ENCODE measurements around the gene SYK. TPM values are rescaled to one million over a fixed set of nuclear protein-coding genes. Genes with fewer than 3 reads are reported as not detected.
A peak's percentile ranks its signal among the peaks of the same experiment; 100 is the strongest.

The SYK gene
- total and polyA plus RNA-seq, 2 of the 13 experiments (the other 11 are each of a cell fraction or from before 2014, with no cell fraction given), result not detected

DNA sequence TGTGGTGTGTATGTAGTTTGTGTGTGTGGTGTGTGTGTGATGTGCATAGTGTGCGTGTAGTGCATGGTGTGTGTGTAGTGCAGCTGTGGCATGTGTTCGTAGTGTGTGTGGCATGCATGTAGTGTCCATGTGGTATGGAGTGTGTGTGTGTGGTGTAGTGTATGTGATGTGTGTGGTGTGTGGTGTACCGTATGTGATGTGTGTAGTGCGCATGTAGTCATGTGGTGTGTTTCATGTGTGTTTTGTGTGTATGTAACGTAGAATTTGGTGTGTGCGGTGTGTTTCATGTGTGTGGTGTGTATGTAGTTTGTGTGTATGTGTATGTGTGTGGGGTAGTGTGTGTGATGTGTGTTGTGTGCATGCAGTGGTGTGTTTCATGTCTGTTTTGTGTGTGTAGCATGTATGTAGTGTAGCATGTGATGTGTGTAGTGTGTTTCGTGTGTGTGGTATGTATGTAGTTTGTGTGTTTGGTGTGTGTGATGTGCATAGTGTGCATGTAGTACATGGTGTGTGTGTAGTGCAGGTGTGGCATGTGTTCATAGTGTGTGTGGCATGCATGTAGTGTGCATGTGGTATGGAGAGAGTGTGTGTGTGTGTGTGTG, 40.7 kb downstream of the SYK start (continued):
- TF ChIP-seq, protein P1, sequence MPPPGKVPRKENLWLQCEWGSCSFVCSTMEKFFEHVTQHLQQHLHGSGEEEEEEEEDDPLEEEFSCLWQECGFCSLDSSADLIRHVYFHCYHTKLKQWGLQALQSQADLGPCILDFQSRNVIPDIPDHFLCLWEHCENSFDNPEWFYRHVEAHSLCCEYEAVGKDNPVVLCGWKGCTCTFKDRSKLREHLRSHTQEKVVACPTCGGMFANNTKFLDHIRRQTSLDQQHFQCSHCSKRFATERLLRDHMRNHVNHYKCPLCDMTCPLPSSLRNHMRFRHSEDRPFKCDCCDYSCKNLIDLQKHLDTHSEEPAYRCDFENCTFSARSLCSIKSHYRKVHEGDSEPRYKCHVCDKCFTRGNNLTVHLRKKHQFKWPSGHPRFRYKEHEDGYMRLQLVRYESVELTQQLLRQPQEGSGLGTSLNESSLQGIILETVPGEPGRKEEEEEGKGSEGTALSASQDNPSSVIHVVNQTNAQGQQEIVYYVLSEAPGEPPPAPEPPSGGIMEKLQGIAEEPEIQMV (CRISPR knock-in tag; IDR thresholded peaks at IDR 0.05; ENCODE audit: low read depth), result no peak
- TF ChIP-seq, protein P2, sequence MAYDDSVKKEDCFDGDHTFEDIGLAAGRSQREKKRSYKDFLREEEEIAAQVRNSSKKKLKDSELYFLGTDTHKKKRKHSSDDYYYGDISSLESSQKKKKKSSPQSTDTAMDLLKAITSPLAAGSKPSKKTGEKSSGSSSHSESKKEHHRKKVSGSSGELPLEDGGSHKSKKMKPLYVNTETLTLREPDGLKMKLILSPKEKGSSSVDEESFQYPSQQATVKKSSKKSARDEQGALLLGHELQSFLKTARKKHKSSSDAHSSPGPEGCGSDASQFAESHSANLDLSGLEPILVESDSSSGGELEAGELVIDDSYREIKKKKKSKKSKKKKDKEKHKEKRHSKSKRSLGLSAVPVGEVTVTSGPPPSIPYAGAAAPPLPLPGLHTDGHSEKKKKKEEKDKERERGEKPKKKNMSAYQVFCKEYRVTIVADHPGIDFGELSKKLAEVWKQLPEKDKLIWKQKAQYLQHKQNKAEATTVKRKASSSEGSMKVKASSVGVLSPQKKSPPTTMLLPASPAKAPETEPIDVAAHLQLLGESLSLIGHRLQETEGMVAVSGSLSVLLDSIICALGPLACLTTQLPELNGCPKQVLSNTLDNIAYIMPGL (CRISPR knock-in tag; IDR thresholded peaks at IDR 0.05; ENCODE audit: borderline replicate concordance in 1 of 2, low read depth in 1 of 2), result no peak
- no peak for TF ChIP-seq RFXAP (CRISPR knock-in tag; IDR thresholded peaks at IDR 0.05; ENCODE audit: borderline replicate concordance)
- TF ChIP-seq NFE2 (CRISPR knock-in tag; IDR thresholded peaks at IDR 0.05), result no peak
- 0 out of 2 replicates have a peak, but pooled peaks have one; percentile 68 for TF ChIP-seq SOX6 (IDR thresholded peaks at IDR 0.05)
- TF ChIP-seq SOX6 (CRISPR knock-in tag; IDR thresholded peaks at IDR 0.05), result no peak
- no peak for TF ChIP-seq NR1H2 (CRISPR knock-in tag; IDR thresholded peaks at IDR 0.05; ENCODE audit: borderline replicate concordance, low read depth)
- TF ChIP-seq FOXK1 (CRISPR knock-in tag; IDR thresholded peaks at IDR 0.05; ENCODE audit: borderline replicate concordance, low read depth), result no peak
- no peak for TF ChIP-seq POGK (CRISPR knock-in tag; conservative IDR thresholded peaks at IDR 0.05)
- TF ChIP-seq IKZF1 (IDR thresholded peaks at IDR 0.05), result 0 out of 2 replicates have a peak, but pooled peaks have one; percentile 10
- TF ChIP-seq PHB2 (IDR thresholded peaks at IDR 0.05; ENCODE audit: partially characterized antibody), result peak; percentile 85
- no peak for TF ChIP-seq ZNF891 (CRISPR knock-in tag; IDR thresholded peaks at IDR 0.05)
- no peak for TF ChIP-seq SIN3B (IDR thresholded peaks at IDR 0.05; ENCODE audit: low read length)
- TF ChIP-seq SMYD3 (CRISPR knock-in tag; IDR thresholded peaks at IDR 0.05), result no peak
- no peak for TF ChIP-seq ARID2 (CRISPR knock-in tag; IDR thresholded peaks at IDR 0.05; ENCODE audit: borderline replicate concordance)
- TF ChIP-seq, protein P3, sequence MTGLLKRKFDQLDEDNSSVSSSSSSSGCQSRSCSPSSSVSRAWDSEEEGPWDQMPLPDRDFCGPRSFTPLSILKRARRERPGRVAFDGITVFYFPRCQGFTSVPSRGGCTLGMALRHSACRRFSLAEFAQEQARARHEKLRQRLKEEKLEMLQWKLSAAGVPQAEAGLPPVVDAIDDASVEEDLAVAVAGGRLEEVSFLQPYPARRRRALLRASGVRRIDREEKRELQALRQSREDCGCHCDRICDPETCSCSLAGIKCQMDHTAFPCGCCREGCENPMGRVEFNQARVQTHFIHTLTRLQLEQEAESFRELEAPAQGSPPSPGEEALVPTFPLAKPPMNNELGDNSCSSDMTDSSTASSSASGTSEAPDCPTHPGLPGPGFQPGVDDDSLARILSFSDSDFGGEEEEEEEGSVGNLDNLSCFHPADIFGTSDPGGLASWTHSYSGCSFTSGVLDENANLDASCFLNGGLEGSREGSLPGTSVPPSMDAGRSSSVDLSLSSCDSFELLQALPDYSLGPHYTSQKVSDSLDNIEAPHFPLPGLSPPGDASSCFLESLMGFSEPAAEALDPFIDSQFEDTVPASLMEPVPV (CRISPR knock-in tag; IDR thresholded peaks at IDR 0.05), result no peak
- TF ChIP-seq HOMEZ (CRISPR knock-in tag; IDR thresholded peaks at IDR 0.05; ENCODE audit: low read depth), result no peak
- no peak for TF ChIP-seq BRCA1 (CRISPR knock-in tag; IDR thresholded peaks at IDR 0.05)
- no peak for TF ChIP-seq DMTF1 (CRISPR knock-in tag; IDR thresholded peaks at IDR 0.05)
